Measurements from ENCODE around the gene CBX4. TPM values are rescaled to one million over a fixed set of nuclear protein-coding genes. Genes with fewer than 3 reads are reported as not detected.
A peak's percentile ranks its signal among the peaks of the same experiment; 100 is the strongest.

The CBX4 gene
- total and polyA plus RNA-seq, 2 of the 13 experiments (the other 11 are each of a cell fraction or from before 2014, with no cell fraction given) = 25.8 to 50.8 TPM

GRCh38 chr17:79808763-79809529 is 30.3 kb downstream of the CBX4 start (continued):
- TF ChIP-seq BCL3 (CRISPR knock-in tag; IDR thresholded peaks at IDR 0.05) = no peak; the same call in 1 of the 2 replicates
- TF ChIP-seq MAZ (IDR thresholded peaks at IDR 0.05; ENCODE audit: borderline replicate concordance, low read depth, low read length) = no peak
- no peak for TF ChIP-seq MAZ (CRISPR knock-in tag; IDR thresholded peaks at IDR 0.05; ENCODE audit: low read depth)
- peak; percentile 69; the same call in 1 of the 2 replicates for TF ChIP-seq ZSCAN31 (CRISPR knock-in tag; IDR thresholded peaks at IDR 0.05; ENCODE audit: low read depth)
- TF ChIP-seq CREB1 (IDR thresholded peaks at IDR 0.05) = no peak
- no peak for TF ChIP-seq CREB1 (CRISPR knock-in tag; IDR thresholded peaks at IDR 0.05)
- TF ChIP-seq HOXA3 (CRISPR knock-in tag; IDR thresholded peaks at IDR 0.05) = no peak
- no peak for TF ChIP-seq XRCC5 (optimal IDR thresholded peaks at IDR 0.05; ENCODE audit: low read length)
- TF ChIP-seq TBL1XR1 (IDR thresholded peaks at IDR 0.05; ENCODE audit: borderline replicate concordance, low read length, partially characterized antibody) = no peak
- TF ChIP-seq ATF3 (CRISPR knock-in tag; IDR thresholded peaks at IDR 0.05) = no peak
- peak; percentile 28; the same call in 1 of the 2 replicates for TF ChIP-seq FOXA3 (CRISPR knock-in tag; IDR thresholded peaks at IDR 0.05)
- TF ChIP-seq ELF4 (CRISPR knock-in tag; IDR thresholded peaks at IDR 0.05; ENCODE audit: borderline replicate concordance) = no peak
- TF ChIP-seq JUNB (CRISPR knock-in tag; IDR thresholded peaks at IDR 0.05; ENCODE audit: borderline replicate concordance) = no peak
- TF ChIP-seq ZNF614 (CRISPR knock-in tag; IDR thresholded peaks at IDR 0.05; ENCODE audit: borderline replicate concordance) = peak; percentile 44; the same call in 1 of the 2 replicates
- TF ChIP-seq ZNF782 (CRISPR knock-in tag; IDR thresholded peaks at IDR 0.05; ENCODE audit: borderline replicate concordance) = no peak
- 0 out of 2 replicates have a peak, but pooled peaks have one; percentile 30 for TF ChIP-seq TBP (CRISPR knock-in tag; IDR thresholded peaks at IDR 0.05)
- TF ChIP-seq ELF1 (CRISPR knock-in tag; IDR thresholded peaks at IDR 0.05) = no peak
- TF ChIP-seq ERF (CRISPR knock-in tag; IDR thresholded peaks at IDR 0.05) = peak; percentile 77; the same call in 1 of the 2 replicates
- TF ChIP-seq ARID4A (CRISPR knock-in tag; IDR thresholded peaks at IDR 0.05; ENCODE audit: borderline replicate concordance) = peak; percentile 51; the same call in 1 of the 2 replicates
- TF ChIP-seq AKAP8 (CRISPR knock-in tag; IDR thresholded peaks at IDR 0.05) = peak; percentile 63
- no peak for TF ChIP-seq RBM39 (IDR thresholded peaks at IDR 0.05; ENCODE audit: low read depth, low read length, poor library complexity, severe bottlenecking)
- TF ChIP-seq SAP130 (CRISPR knock-in tag; IDR thresholded peaks at IDR 0.05; ENCODE audit: low read depth) = peak; percentile 57
- no peak for TF ChIP-seq ZNF639 (CRISPR knock-in tag; conservative IDR thresholded peaks at IDR 0.05)
- TF ChIP-seq ZNF446 (CRISPR knock-in tag; IDR thresholded peaks at IDR 0.05) = no peak
